ENCODE measurements around the gene PEX19.

- no peak for TF ChIP-seq CTCF (tag by site-specific recombination; IDR thresholded peaks at IDR 0.05)
- TF ChIP-seq, protein P1, sequence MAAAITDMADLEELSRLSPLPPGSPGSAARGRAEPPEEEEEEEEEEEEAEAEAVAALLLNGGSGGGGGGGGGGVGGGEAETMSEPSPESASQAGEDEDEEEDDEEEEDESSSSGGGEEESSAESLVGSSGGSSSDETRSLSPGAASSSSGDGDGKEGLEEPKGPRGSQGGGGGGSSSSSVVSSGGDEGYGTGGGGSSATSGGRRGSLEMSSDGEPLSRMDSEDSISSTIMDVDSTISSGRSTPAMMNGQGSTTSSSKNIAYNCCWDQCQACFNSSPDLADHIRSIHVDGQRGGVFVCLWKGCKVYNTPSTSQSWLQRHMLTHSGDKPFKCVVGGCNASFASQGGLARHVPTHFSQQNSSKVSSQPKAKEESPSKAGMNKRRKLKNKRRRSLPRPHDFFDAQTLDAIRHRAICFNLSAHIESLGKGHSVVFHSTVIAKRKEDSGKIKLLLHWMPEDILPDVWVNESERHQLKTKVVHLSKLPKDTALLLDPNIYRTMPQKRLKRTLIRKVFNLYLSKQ (tag by site-specific recombination; IDR thresholded peaks at IDR 0.05; ENCODE audit: borderline replicate concordance) = no peak
- TF ChIP-seq ZBTB11 (tag by site-specific recombination; conservative IDR thresholded peaks at IDR 0.05; ENCODE audit: low read depth) = no peak
- TF ChIP-seq, protein P2, sequence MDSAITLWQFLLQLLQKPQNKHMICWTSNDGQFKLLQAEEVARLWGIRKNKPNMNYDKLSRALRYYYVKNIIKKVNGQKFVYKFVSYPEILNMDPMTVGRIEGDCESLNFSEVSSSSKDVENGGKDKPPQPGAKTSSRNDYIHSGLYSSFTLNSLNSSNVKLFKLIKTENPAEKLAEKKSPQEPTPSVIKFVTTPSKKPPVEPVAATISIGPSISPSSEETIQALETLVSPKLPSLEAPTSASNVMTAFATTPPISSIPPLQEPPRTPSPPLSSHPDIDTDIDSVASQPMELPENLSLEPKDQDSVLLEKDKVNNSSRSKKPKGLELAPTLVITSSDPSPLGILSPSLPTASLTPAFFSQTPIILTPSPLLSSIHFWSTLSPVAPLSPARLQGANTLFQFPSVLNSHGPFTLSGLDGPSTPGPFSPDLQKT (IDR thresholded peaks at IDR 0.05; ENCODE audit: borderline replicate concordance, low read depth, low read length) = no peak
- TF ChIP-seq ZNF114 (tag by site-specific recombination; IDR thresholded peaks at IDR 0.05) = no peak
- no peak for TF ChIP-seq ZNF366 (tag by site-specific recombination; conservative IDR thresholded peaks at IDR 0.05)
- no peak for TF ChIP-seq ZNF18 (tag by site-specific recombination; IDR thresholded peaks at IDR 0.05)
- no peak for TF ChIP-seq ZNF140 (tag by site-specific recombination; IDR thresholded peaks at IDR 0.05)
- TF ChIP-seq, protein P3, sequence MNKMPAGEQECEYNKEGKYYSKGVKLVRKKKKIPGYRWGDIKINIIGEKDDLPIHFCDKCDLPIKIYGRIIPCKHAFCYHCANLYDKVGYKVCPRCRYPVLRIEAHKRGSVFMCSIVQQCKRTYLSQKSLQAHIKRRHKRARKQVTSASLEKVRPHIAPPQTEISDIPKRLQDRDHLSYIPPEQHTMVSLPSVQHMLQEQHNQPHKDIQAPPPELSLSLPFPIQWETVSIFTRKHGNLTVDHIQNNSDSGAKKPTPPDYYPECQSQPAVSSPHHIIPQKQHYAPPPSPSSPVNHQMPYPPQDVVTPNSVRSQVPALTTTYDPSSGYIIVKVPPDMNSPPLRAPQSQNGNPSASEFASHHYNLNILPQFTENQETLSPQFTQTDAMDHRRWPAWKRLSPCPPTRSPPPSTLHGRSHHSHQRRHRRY (tag by site-specific recombination; IDR thresholded peaks at IDR 0.05) = no peak
- no peak for TF ChIP-seq ZNF148 (tag by site-specific recombination; IDR thresholded peaks at IDR 0.05; ENCODE audit: borderline replicate concordance)
Measured at GRCh38 chr1:160227561-160227960, 57.4 kb downstream of the PEX19 start.
